Endometrial microvascular endothelial cells (primary cell): Measurements from ENCODE around the gene PRSS53. TPM values are rescaled to one million over a fixed set of nuclear protein-coding genes. Genes with fewer than 3 reads are reported as not detected.
"Not testable (repeated sequence)": the region's sequence is repeated elsewhere in the genome, so short reads cannot be mapped to it uniquely, and the experiment has no call there.

Source experiments
- in situ Hi-C: cut with HindIII; loops from 2 replicates; pipeline ENCODE4 v1.10.0; 2017; ENCODE audit warnings: low sequenced_read_pairs, low pct_unique_long_range_greater_than_20kb; ENCODE audit errors: inconsistent ontology term
- total RNA-seq: library from RNA; depleted of rRNA; stranded (reverse); fragments of >200 nt; gene quantifications from one replicate; pipeline ENCODE4 v1.2.3, GENCODE V29; 2015; ENCODE audit errors: inconsistent ontology term

The PRSS53 gene
- total RNA-seq, 1 donor from 2014 or later = 0.19 TPM

DNA sequence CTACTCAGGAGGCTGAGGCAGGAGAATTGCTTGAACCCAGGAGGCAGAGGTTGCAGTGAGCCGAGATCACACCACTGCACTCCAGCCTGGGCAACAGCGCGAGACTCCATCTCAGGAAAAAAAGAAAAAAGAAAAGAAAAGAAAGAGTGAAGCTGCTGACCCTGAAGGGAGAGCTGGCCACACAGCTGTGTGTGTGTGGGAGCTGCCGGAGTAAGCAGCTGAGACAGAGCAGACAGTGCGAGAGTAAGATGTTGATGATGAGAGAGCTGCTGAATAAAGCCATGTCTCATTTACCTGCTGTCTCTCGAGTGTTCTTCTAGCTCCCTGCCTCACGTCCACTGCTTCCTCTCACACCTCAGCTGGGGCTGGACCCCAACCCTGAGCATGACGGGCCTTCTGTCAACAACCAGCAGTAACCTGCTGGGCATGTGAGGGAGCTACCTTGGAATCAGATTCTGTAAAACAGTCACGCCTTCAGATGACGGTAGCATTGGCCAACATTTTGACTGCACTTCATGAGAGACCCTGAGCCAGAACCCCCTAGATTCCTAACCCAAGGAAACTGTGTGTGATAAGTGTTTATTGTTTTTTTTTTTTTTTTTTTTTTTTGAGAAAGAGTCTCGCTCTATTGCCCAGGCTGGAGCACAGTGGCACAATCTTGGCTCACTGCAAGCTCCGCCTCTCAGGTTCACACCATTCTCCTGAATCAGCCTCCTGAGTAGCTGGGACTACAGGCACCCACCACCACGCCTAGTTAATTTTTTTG is 12.3 kb upstream of the PRSS53 start:
- in situ Hi-C loops = not testable (repeated sequence)

DNA sequence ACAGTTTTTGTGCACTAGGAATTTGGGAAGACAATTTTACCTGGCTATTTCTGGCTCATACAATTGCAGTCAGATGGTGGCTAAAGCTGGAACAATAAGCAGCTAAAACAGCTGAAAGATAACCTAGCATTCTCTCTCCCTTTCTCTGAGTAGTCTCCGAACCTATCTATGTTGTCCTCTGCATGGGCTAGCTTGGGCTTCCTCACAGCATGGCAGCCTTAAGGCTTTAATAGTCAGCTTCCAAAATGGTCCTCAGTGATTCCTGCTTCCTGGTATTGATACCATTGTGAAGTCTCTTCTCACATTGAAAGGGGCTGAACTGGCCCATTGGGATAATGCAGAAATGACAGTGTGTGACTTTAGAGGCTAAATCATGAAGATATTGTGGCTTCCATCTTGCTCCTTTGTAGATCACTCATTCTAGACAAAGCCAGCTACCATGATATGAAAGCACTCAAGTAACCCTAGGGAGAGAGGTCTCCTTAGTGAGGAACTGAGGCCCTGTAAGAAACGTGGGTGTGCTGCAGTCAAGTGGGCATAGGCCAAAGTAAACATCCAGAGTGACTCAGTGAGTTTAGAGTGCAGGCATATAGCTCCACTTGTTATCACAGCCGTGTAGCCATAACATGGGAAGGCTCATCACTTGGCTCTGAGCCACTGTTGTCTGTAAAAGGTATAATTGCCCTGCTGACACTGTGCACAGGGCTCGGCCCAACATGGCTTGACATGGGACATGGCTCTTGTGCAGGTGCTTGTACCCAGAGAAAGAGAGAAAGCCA is 11.3 kb upstream of the PRSS53 start:
- in situ Hi-C loops = no loop called here

DNA sequence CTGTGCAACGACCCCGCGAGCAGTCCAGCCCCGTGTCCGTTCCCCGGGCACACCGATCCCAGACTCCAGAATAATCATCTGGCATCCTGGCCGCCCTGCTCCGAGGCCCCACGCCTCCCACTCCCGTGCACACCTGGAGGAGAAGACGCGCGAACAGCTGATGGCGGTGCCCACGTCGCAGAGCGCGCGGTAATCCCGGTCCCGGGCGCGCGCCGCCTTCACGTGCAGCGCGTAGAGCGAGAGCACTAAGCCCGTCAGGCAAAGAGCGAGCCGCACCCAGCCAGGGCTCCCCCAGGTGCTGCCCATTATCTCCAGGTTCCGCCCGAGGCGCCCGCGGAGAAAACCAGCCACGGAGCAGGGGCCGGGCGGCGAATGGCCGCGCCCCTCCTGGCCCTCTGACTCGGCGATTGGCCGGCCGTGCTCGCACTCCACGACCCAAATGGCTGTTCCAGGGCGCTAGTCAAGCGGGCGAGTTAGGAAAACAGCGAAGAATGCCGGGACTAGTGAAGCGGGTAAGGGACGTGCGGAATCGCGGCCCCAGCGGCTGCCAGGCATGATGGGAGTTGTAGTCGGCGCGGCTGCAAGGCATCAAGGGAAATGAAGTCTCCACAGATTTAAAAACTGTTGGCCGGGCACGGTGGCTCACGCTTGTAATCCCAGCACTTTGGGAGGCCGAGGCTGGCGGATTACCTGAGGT is 5.8 kb upstream of the PRSS53 start, which contains the start of gene VKORC1:
Gene VKORC1, minus strand, starts transcription at position 374 of the 697 bp plus-strand sequence. Its CDS starts 68 bp downstream, at position 306.
- in situ Hi-C loops = no loop called here

DNA sequence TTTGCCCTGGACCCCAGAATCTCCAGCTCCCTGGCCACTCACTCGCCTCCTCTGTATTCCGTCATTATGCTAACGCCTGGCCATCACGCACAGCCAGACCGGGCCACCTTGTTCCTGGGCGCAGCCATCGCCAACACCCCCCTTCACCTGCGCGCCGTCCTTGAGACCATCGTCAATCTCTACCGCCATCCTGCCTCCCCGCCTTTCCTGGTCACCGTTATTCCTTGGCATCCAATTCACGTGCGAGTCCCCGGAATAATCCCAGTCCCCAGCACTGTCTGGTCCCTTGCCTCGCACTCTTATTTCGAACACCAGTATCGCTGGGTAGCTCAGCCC is 5.3 kb upstream of the PRSS53 start:
- in situ Hi-C loops = no loop called here

DNA sequence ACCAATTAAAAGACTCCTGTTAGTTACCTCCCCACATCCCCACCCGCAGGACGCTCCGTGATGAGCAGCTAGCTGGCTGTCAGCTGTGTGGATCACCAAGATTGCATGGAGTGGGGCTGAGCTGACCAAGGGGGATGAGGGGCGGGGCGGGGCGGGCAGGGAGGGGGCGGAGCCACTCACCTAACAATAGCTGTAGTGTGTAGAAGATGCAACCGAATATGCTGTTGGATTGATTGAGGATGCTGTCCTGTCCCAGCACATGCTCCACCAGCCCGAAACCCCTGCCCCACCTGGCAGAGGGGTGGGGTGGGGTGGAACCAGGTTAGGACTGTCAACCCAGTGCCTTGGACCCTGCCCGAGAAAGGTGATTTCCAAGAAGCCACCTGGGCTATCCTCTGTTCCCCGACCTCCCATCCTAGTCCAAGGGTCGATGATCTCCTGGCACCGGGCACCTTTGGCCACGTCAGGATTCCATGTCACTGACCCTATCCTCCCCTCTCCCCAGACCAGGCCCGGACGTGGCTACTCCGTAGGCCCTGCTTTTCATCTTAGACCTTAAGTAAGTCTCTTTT is 4.5 kb upstream of the PRSS53 start:
- in situ Hi-C loops = no loop called here

DNA sequence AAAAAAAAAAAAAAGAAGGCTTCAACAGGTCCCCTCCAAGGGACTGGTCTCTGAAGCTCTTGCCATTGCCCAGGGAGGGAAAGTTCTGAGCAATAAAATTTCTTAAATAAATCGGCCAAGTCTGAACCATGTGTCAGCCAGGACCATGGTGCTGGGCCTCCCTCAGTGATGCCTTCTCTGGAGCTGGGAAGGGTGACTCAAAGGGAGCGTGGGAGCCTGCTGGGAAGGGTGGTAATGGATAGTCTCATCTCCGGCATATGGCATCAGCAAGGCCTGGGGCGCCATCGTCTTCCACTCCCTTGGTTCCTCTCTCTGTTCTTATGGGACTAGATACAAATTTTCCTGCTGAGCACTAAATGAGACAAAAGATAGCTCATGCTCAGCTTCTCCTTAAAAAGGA is 3.6 kb upstream of the PRSS53 start:
- in situ Hi-C loops = no loop called here

DNA sequence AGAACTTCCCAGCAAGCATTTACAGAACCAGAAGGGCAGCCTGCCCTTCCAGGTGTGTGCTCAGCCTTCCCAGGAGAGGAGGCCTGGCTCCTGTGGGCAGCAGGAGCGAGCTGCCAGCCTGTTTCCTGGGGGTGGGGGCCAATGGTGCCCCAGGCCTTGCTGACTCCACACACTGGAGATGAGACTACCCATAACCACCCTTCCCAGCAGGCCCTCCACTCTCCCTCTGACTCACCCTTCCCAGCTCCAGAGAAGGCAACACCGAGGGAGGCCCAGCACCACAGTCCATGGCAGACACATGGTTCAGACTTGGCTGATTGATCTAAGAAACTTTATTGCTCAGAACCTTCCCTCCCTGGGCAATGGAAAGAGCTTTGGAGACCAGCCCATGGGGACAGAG is 1.8 kb upstream of the PRSS53 start:
- in situ Hi-C loops = no loop called here

DNA sequence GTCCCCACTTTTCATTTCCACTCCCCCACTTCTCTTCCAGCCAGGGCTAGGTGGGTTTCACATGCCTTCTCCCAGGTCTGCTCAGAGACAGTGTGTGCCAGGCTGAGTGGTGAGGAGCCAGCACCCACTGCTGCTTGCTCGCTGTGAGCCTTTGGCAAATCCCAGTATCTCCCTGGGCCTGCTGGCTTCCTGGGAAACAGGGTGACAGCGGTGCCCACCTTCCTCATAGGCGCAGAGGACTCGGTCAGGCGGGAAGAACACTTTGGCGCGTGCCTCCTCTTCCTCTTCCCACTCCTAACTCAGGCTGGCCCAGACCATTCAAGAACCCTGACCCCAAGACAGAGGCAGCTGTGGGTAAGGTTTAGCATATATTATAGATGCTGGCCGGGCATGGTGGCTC is 456 bp upstream of the PRSS53 start:
- in situ Hi-C loops = no loop called here

DNA sequence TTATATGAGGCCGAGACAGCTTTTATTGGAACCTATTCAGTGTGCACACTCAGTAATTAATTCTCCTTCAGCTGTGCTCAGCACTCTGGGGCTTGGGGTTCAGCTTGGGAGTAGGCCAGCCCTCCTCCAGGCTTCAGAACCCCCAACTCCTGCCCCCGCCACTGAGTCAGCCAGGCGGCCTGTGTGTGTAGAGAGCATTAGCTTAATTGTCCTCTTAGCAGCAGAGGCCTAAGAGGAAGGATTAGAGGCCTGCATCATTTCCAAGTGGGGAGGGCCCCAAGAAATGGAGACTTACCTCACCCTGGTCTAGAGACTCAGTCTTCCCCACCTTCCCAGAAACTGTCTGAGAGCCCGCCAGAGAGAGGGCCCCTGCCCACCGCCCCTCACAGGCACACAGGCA is 772 bp downstream of the PRSS53 start:
- in situ Hi-C loops = no loop called here

DNA sequence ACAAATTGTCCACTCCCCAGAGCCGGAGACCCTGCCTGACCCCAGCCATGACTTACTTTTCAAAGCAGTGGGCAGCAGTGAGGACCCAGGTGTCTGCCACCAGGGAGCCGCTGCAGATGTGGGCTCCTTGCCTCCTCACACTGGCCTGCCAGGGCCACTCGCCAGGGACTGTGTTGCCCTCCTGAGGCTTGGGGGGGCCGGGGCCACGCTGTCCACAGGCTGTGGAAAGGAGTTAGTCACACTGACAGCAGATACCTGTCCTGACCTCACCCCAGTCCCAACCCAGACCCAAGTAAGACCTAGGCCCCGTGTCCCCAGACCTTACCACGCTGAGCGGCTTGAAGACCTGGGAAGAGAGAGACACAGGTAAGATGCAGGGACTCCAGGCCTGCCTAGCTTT is 1.3 kb downstream of the PRSS53 start:
- in situ Hi-C loops = no loop called here

DNA sequence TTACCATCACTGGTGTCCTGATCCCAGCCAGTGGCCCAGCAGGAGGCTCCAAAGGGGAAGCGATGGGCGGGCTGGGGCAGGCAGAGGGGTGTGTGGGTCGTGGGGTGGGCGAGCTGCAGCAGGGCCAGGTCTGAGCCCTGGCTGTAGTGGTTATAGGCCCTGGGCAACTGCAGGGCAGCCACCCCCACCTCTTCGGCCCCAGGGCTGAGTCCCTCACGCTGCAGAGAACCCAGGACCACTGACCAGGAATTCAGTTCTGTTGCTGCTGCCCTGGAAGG is 2.2 kb downstream of the PRSS53 start:
- in situ Hi-C loops = no loop called here

DNA sequence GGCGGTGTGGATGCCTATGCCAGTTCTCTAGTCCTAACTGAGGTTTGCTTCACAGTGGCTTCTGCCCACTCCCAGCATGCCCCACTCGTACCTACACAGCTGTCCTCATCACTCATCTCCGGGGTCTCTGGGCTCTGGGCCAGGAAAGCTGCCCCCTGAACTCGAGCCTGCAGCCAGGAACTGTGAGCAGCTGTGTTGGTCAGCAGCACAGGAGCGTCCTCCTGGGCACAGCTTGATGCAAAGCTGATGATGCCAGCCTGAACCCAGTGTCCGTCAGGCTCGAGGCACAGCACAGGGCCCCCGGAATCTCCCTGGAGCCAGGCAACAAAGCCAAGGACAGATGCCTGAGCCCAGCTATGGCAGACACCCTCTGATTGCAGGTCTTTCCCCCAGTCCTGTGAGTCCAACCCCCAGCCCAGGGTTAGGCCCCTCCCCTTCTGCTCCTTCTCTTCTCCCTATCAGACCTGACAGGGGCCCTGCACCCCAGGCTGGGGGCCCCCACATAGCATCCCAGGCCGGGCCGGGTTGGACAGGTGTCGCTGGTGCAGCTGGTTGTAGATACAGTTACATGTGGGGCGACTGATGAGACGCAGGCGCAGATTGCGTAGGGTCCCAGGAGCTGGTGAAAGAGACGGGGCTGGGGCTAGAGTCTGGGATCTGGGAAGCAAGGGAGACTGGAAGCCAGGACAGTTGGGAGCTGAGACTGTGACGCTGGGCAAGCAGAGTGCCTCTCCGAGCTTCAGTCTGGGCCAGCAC is 2.7 kb downstream of the PRSS53 start:
- in situ Hi-C loops = no loop called here

DNA sequence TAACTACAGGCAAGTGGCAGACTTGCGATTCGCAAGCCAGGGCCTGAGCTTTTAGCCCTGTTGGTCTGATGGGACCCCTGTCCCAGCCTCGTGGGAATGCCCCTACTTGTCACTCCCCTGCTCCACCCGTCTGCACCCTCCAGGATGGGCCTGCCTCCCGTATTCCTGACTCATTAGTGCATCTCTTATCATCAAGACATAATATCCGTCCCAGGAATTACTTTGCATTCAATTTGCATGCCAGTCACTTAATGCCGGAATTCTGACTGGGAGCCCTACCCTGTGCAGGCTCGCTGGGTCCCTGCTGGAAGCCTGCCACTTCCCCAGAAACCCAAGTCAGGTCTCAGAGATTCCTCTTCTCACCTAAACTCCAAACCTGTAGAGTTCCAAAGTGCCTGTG is 3.3 kb downstream of the PRSS53 start:
- in situ Hi-C loops = no loop called here

DNA sequence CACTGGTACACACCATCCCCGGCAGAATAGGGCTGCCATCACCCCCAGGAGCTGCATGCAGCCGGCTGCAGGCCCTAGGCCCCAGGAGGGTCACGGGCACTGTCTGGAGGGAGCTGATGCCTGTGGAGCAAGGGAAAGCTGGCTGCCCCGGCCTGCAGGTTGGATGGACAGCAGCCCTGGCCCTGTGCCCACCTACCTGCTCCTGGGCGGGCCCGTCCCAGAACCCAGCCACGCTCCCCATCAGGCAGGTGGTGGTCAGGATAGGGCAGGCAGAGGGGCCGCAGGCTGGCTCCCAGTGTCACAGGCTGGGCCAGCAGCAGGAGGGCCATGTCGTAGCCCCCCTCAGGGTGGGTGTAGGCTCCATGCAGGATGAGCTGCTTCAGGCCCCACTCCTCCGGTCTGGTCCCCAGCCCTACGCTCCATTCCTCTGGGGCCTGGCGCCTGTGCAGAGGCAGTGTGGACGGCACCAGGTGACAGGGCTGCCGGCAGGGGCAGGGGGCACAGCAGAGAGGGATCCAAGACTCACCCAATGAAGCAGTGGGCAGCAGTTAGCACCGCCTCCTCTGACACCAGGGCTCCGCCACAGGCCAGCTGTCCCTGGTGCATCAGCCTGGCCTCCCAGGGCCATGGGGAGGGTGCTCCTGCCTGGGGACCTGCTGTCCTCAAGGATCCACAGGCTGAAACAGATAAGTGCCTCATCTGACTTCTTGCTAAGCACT is 4.0 kb downstream of the PRSS53 start:
- in situ Hi-C loops = no loop called here

DNA sequence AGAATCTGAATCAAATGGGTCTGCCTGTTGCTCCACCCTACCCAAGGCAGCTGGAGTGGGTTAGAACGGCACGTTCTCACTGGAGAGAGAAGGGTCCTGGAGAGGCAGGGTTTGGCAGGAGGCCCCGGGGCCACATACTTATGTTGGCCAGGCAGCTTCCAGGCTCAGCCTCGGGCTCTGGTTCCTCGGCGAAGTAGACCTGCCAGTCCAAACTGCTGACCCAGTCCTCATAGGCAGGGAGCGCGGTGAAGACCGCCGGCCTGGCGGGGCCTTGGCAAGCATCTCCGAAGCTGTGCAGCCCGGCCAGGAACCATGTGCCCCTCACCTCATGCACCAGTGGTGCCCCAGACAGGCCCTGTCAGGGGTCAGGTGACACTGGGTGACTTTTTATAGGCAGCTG is 4.8 kb downstream of the PRSS53 start:
- in situ Hi-C loops = no loop called here

DNA sequence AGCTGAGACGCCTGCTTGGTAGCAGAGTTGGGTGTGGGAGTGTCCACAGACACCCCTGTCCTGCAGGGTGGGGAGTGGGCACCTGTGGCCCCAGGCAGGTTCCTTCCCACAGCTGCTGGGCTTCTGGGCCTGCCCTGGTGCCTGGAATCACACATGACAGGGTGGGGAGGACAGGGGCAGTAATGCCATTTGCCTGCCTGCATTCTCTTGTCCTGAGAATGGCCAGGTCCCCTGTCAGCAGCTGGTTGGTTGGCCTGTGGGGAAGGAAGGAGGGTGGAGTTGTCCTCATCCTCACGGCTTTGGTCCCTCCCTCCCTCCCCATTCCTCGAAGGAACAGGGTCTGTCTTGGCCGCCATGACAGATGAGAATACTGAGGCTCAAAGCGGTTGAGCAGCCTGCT is 5.2 kb downstream of the PRSS53 start:
- in situ Hi-C loops = no loop called here

DNA sequence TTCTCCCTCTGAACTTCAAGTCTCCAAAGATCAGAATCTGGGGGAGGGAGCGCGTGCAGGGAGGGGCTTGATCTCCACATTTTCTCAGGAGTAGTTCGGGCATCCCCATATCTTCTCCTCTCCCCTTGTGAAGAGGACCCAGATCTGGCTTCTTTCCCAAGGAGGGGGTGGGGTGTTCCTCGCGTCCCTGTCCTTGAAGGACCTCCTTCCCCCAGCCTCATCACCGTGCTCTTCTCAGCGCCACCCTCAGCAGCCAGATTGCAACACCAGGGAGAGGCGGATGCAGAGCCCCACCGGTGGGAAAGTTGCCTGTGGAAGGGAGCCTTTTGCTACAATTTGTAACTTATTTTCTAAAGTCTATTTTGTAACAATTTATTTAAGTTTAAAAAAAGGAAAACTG is 5.7 kb downstream of the PRSS53 start:
- in situ Hi-C loops = no loop called here

DNA sequence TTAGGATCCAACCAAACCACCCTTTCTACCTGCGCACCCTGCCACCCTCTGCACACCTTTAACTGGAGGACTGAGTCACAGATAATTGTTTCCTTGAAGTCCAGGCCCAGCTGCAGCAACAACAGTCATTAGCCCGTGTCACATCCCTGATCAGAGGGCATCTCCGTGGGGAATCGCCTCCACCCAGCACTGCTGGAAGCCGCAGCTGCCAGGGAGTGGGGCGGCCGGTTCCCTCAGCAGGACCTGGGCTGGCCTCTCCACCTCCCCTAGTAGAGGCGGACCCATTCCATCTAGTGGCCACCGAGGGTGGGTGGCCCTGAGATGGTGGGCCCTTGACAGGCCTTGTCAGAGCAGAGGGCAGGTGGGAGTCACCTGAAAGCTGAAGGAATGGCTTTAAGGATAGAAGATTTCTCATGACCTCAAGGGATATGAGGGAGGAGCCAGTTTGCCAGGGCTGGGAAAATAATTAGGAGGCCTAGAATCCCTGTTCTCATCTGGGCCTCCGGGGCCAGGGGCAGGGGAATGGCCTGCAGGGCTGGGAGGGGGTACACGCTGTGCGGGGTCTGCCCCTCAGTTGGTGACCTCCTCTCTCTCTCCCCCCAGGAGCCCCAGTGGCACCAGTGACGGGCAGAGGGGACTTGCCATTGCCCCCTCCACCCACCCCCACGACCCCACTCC is 6.2 kb downstream of the PRSS53 start:
- in situ Hi-C loops = no loop called here
